PC-3 (cell line): Measurements from ENCODE around the gene CD69. TPM values are rescaled to one million over a fixed set of nuclear protein-coding genes. Genes with fewer than 3 reads are reported as not detected.

Experiments used
- ATAC-seq: fragments of 200-7000 bp; cut with Tn5 transposase; 2 replicates; pipeline ENCODE4 v1.9.1; 2020; ENCODE audit warnings: mild to moderate bottlenecking, moderate library complexity
- BruUV-seq: library from RNA; stranded (reverse); fragments of 400-500 nt; replicated peaks from 2 replicates; lab custom pipeline; 2021; lab: Mats Ljungman, UMichigan
- CTCF ChIA-PET: fragments of 300-600 bp; sonication (Branson Sonifier 250); formaldehyde crosslinking; loops from one replicate; lab custom pipeline; 2022; ENCODE audit warnings: antibody characterized with exemption; lab: Charles Lee
- POLR2A ChIA-PET: fragments of 300-600 bp; sonication (Branson Sonifier 250); formaldehyde crosslinking; loops from one replicate; lab custom pipeline; 2022; ENCODE audit warnings: antibody characterized with exemption; ENCODE audit not compliant: unreplicated experiment; lab: Charles Lee
- DNase-seq: peaks from one replicate; pipeline ENCODE4 v3.0.0-alpha.2; 2015
- H2AFZ ChIP-seq: fragments of 300-600 bp; sonication (generic); 2 replicates; pipeline ENCODE4 v1.6.0; 2016; ENCODE audit warnings: antibody characterized with exemption, low read length
- H3F3A ChIP-seq: fragments of 300-600 bp; sonication (generic); one replicate; pipeline ENCODE4 v1.6.0; 2017; ENCODE audit warnings: antibody characterized with exemption, low read length, control low read depth, mild to moderate bottlenecking; ENCODE audit not compliant: unreplicated experiment
- H3K27ac ChIP-seq: fragments of 300-600 bp; sonication (generic); 2 replicates; pipeline ENCODE4 v1.5.1; 2016; ENCODE audit warnings: mild to moderate bottlenecking, low read length
- H3K27me3 ChIP-seq: fragments of 300-600 bp; sonication (generic); 2 replicates; pipeline ENCODE4 v1.6.1; 2016; ENCODE audit warnings: low read length, mixed read lengths
- H3K36me3 ChIP-seq: fragments of 300-600 bp; sonication (generic); 2 replicates; pipeline ENCODE4 v1.6.1; 2016; ENCODE audit warnings: low read depth, mixed run types, low read length, mixed read lengths
- H3K4me1 ChIP-seq: fragments of 300-600 bp; sonication (generic); 2 replicates; pipeline ENCODE4 v1.5.1; 2016; ENCODE audit warnings: low read length; ENCODE audit not compliant: insufficient read depth
- H3K4me2 ChIP-seq: fragments of 300-600 bp; sonication (generic); 2 replicates; pipeline ENCODE4 v1.6.0; 2016; ENCODE audit warnings: low read length
- H3K4me3 ChIP-seq: fragments of 300-600 bp; sonication (generic); 2 replicates; pipeline ENCODE4 v1.5.1; 2016; ENCODE audit warnings: mild to moderate bottlenecking, low read length, mixed read lengths
- H3K79me2 ChIP-seq: fragments of 300-600 bp; sonication (generic); 2 replicates; pipeline ENCODE4 v1.6.1; 2017; ENCODE audit warnings: low read length, mixed read lengths
- H3K9ac ChIP-seq: fragments of 300-600 bp; sonication (generic); 2 replicates; pipeline ENCODE4 v1.6.0; 2016; ENCODE audit warnings: mild to moderate bottlenecking, low read length
- H3K9me2 ChIP-seq: fragments of 300-600 bp; sonication (generic); replicated peaks from 2 replicates; pipeline ENCODE4 v1.6.1; 2016; ENCODE audit warnings: mixed run types, low read length, mixed read lengths
- H3K9me3 ChIP-seq: fragments of 300-600 bp; sonication (generic); 2 replicates; pipeline ENCODE4 v1.6.1; 2016; ENCODE audit warnings: low read length, mixed read lengths
- H4K20me1 ChIP-seq: fragments of 300-600 bp; sonication (generic); 2 replicates; pipeline ENCODE4 v1.6.1; 2016; ENCODE audit warnings: low read length, mixed read lengths
- EZH2 ChIP-seq: fragments of 300-600 bp; sonication (generic); IDR thresholded peaks from one replicate; pipeline ENCODE4 v1.6.1; 2017; ENCODE audit warnings: antibody characterized with exemption, mild to moderate bottlenecking, low read length; ENCODE audit not compliant: unreplicated experiment
- EZH2phosphoT487 ChIP-seq: fragments of 300-600 bp; sonication (generic); IDR thresholded peaks from 2 replicates; pipeline ENCODE4 v1.6.1; 2018; ENCODE audit warnings: mild to moderate bottlenecking, antibody characterized with exemption, low read length, borderline replicate concordance
- intact Hi-C: fragments of 100-400 bp; cut with micrococcal nuclease; formaldehyde crosslinking; loops from 2 replicates; pipeline ENCODE4 v1.9.0; 2023
- total RNA-seq: library from RNA; depleted of rRNA; stranded (reverse); fragments of >200 nt; gene quantifications from 2 replicates; pipeline ENCODE4 v1.2.3, GENCODE V29; 2014
- TF ChIP-seq, protein P1 (sequence below): fragments of 300-600 bp; sonication (generic); conservative IDR thresholded peaks from 2 replicates; pipeline ENCODE4 v1.5.1; 2017; ENCODE audit warnings: antibody characterized with exemption, low read depth, mild to moderate bottlenecking, low read length

The CD69 gene
- total RNA-seq, 1 experiment from 2014 or later: not detected

DNA sequence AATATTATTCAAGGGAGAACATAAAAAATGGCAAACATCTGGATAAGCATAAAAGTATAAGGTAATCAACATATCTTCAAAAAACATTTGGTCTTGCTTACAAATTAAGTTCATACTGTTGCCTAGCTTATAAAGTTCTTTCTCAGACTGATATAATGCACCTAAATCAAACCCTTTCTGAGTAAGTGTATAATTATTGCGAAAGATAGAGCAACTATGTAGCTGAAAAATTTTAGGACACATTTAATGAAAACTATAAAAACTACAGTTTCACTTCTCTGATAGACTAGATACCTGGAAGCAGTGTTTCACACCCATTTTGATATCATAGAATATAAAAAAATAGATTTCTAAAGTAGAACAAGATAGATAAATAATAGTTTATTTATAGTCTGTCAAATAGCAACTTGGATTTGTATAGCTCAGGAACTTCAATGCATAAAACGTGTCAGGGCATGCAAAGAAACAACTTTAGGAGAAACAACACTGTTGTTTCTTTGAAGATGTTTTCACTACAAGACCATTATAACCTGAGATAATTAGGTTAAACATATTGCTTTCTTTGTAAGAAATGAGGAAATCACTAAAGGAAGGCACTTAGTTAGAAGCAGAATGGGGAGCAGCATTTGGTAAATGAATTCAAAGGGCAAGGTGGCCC is 35.4 kb downstream of the CD69 start:
- CTCF ChIA-PET: no interaction called here
- no peaks in the 10 kb centered on the region for H3K9me2 ChIP-seq
- no peak overlapping the region for H3K27ac ChIP-seq
- no peaks in the 10 kb centered on the region for H4K20me1 ChIP-seq
- intact Hi-C loops: no loop called here
- H2AFZ ChIP-seq: no peak overlapping the region
- H3K36me3 ChIP-seq: no peaks in the 10 kb centered on the region
- POLR2A ChIA-PET: interaction anchor here (0.7 kb wide), 1 partner anchor 154 kb away, joined by 5 read pairs; no protein-coding TSS in a partner anchor
- no peak for TF ChIP-seq EZH2
- H3K4me1 ChIP-seq: peaks cover 21% of the 10 kb centered on the region
- H3F3A ChIP-seq: no peaks in the 10 kb centered on the region
- no TSS peak for BruUV-seq
- H3K4me2 ChIP-seq: no peak overlapping the region
- H3K9ac ChIP-seq: no peak overlapping the region
- DNase-seq (no peak), ATAC-seq (no peak)
- H3K4me3 ChIP-seq: no peak overlapping the region
- no peaks in the 10 kb centered on the region for H3K27me3 ChIP-seq
- no peaks in the 10 kb centered on the region for H3K9me3 ChIP-seq
- H3K79me2 ChIP-seq: no peaks in the 10 kb centered on the region

DNA sequence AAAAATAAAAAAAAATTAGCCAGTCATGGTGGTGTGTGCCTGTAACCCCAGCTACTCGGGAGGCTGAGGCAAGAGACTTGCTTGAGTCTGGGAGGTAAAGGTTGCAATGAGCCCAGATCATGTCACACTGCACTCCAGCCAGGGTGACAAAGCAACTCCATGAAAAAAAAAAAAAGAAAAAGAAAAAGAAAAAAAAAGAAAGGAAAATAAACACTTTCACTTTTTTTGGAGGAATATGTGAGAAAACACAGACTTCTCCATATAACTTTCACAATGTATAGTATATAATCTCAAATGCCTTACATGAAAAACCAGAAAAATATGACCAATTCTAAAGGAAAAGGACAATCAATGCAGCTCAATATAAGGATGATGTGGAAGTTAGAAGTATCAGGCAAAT is 36.7 kb downstream of the CD69 start:
- no peaks in the 10 kb centered on the region for H4K20me1 ChIP-seq
- H3K9ac ChIP-seq: no peak overlapping the region
- no peak overlapping the region for H2AFZ ChIP-seq
- CTCF ChIA-PET: no interaction called here
- no peaks in the 10 kb centered on the region for H3K9me2 ChIP-seq
- no peaks in the 10 kb centered on the region for H3K36me3 ChIP-seq
- ATAC-seq (no peak), DNase-seq (no peak)
- H3K4me1 ChIP-seq: peaks cover 21% of the 10 kb centered on the region
- no peak overlapping the region for H3K27ac ChIP-seq
- no peaks in the 10 kb centered on the region for H3F3A ChIP-seq
- H3K27me3 ChIP-seq: no peaks in the 10 kb centered on the region
- H3K9me3 ChIP-seq: no peaks in the 10 kb centered on the region
- intact Hi-C loops: loop anchor here (5.0 kb wide), 1 partner anchor 77 kb away; no protein-coding TSS in a partner anchor
- H3K4me2 ChIP-seq: no peak overlapping the region
- H3K4me3 ChIP-seq: no peak overlapping the region
- POLR2A ChIA-PET: no interaction called here
- no TSS peak for BruUV-seq
- H3K79me2 ChIP-seq: no peaks in the 10 kb centered on the region
- TF ChIP-seq EZH2: no peak
- no peak for TF ChIP-seq EZH2phosphoT487
- TF ChIP-seq, protein P1, sequence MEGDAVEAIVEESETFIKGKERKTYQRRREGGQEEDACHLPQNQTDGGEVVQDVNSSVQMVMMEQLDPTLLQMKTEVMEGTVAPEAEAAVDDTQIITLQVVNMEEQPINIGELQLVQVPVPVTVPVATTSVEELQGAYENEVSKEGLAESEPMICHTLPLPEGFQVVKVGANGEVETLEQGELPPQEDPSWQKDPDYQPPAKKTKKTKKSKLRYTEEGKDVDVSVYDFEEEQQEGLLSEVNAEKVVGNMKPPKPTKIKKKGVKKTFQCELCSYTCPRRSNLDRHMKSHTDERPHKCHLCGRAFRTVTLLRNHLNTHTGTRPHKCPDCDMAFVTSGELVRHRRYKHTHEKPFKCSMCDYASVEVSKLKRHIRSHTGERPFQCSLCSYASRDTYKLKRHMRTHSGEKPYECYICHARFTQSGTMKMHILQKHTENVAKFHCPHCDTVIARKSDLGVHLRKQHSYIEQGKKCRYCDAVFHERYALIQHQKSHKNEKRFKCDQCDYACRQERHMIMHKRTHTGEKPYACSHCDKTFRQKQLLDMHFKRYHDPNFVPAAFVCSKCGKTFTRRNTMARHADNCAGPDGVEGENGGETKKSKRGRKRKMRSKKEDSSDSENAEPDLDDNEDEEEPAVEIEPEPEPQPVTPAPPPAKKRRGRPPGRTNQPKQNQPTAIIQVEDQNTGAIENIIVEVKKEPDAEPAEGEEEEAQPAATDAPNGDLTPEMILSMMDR: no peak

DNA sequence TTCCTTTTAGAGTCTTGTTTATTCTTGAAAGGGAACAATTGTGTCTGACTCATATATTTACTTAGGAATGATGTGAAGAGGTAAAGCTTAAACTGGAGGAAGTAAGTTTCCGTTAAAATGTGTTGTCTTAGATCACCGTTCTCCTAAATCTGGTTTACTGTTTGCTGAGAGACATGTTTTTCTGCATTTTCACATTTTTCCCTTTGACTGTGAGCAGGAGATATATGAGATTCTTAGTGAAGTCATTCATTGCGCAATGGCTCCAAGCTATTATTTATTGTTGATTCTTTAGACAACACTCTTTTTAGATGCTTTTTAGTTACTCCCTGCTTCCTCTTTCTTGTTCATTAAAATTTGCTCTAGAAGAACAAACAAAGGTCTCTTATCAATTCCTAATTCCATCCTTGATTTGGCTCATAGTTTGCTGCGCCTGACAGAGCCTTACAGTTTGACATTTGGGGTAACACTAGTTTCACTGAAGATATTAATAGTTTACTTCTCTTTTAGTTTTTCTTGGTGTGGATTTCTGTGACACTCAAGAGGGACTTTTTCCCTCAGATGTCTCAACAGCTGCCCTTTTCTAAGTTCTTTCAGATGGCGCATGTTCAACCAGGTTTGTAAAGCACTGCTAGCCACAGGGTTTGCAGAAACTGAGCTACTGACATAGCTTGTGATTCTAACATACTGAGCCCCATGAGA is 39.2 kb downstream of the CD69 start:
- no peaks in the 10 kb centered on the region for H3K9me2 ChIP-seq
- H4K20me1 ChIP-seq: no peaks in the 10 kb centered on the region
- peak overlapping the region; percentile 41; the same call in 1 of the 2 replicates for H3K4me3 ChIP-seq
- H3K27ac ChIP-seq: peak overlapping the region; percentile 83
- intact Hi-C loops: loop anchor here (5.0 kb wide), 1 partner anchor 74 kb away; no protein-coding TSS in a partner anchor
- ChIA-PET POLR2A (no interaction called here), CTCF (interaction anchor here (0.6 to 1.0 kb wide), 2 partner anchors 8 to 15 kb away, joined by 3 to 4 read pairs; no protein-coding TSS in a partner anchor)
- H3K4me2 ChIP-seq: peak overlapping the region; percentile 74
- peaks cover 21% of the 10 kb centered on the region for H3K4me1 ChIP-seq
- no peaks in the 10 kb centered on the region for H3K36me3 ChIP-seq
- no TSS peak for BruUV-seq
- H3K9me3 ChIP-seq: no peaks in the 10 kb centered on the region
- ATAC-seq: peak; percentile 88
- peak; percentile 86 for DNase-seq
- H3K9ac ChIP-seq: peak overlapping the region; percentile 49
- TF ChIP-seq EZH2phosphoT487 (no peak), EZH2 (no peak)
- TF ChIP-seq, protein P1: no peak
- H2AFZ ChIP-seq: no peak overlapping the region
- H3K27me3 ChIP-seq: no peaks in the 10 kb centered on the region
- no peaks in the 10 kb centered on the region for H3K79me2 ChIP-seq
- H3F3A ChIP-seq: no peaks in the 10 kb centered on the region
